Measurements from ENCODE around the gene RIMS4. TPM values are rescaled to one million over a fixed set of nuclear protein-coding genes. Genes with fewer than 3 reads are reported as not detected.

The RIMS4 gene
- total and polyA plus RNA-seq, 10 of the 15 experiments (the other 5 are each of a cell fraction or from before 2014, with no cell fraction given): under 0.01 to 0.07 (median 0.05) TPM; not detected in 5

DNA sequence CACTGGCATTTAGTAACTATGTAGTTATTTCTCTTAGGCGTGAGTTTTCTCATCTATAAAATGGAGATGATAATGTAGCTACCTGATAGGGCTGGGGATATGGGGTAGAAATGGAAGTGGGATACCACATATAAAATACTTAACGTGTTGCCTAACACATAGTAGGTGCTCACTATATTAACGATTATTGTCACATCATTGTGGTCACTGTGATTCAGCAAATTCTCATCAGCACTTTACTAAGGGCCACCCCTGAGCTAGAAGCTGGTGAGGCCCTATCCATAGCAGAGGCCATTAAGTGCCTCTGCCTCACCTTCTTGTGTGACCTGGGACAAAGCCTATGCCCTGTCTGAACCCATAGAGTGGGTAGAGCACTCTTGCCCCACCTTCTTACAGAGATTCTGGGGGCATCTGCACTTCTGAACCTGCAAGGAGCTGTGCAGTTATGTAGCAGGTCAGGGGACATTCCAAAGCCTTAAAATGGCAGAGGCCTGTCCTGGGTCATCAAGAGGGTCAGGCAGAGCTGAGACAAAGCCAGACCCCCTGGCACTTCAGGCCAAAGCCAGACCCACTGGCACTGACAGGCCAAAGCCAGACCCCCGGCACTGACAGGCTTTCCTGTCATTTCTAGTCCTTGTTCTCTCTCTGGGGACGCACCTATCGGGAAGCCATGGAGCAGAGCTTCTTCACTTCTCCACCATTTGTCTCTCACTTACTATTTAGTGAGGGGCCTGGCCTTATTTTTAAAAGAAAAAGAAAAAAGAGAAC is 7.0 kb upstream of the RIMS4 start:
- CTCF ChIA-PET: no interaction called here
- TF ChIP-seq KAT2A (conservative IDR thresholded peaks at IDR 0.05; ENCODE audit: control insufficient read depth, low read depth, low read length) (no peak), SRF (IDR thresholded peaks at IDR 0.05; ENCODE audit: low read depth in 2 of 2, low read length in 2 of 2) (no peak), YY1 (IDR thresholded peaks at IDR 0.05; ENCODE audit: low read depth, low read length) (no peak), LARP7 (IDR thresholded peaks at IDR 0.05) (no peak), TCF3 (IDR thresholded peaks at IDR 0.05; ENCODE audit: borderline replicate concordance, insufficient read depth, low read depth, low read length) (no peak), MEF2B (IDR thresholded peaks at IDR 0.05; ENCODE audit: partially characterized antibody, poor library complexity, severe bottlenecking) (no peak), ZNF24 (IDR thresholded peaks at IDR 0.05) (no peak), HCFC1 (IDR thresholded peaks at IDR 0.05; ENCODE audit: low read length) (no peak), ZNF622 (IDR thresholded peaks at IDR 0.05) (no peak), NR2C2 (IDR thresholded peaks at IDR 0.05; ENCODE audit: borderline replicate concordance, control insufficient read depth, insufficient read length, low read depth) (no peak)
- TF ChIP-seq, protein P1, sequence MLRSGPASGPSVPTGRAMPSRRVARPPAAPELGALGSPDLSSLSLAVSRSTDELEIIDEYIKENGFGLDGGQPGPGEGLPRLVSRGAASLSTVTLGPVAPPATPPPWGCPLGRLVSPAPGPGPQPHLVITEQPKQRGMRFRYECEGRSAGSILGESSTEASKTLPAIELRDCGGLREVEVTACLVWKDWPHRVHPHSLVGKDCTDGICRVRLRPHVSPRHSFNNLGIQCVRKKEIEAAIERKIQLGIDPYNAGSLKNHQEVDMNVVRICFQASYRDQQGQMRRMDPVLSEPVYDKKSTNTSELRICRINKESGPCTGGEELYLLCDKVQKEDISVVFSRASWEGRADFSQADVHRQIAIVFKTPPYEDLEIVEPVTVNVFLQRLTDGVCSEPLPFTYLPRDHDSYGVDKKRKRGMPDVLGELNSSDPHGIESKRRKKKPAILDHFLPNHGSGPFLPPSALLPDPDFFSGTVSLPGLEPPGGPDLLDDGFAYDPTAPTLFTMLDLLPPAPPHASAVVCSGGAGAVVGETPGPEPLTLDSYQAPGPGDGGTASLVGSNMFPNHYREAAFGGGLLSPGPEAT (IDR thresholded peaks at IDR 0.05; ENCODE audit: low read depth): no peak
- WGBS (ENCODE audit: insufficient coverage, insufficient replicate concordance, low lambda C conversion rate, missing lambda C conversion rate): 33% methylated on average over 6 of the region's 6 CpGs
- H3K79me2 ChIP-seq (ENCODE audit: control insufficient read depth, insufficient read depth, low read length): no peaks in the 10 kb centered on the region
- SMC1A ChIA-PET (ENCODE audit: uncharacterized antibody, unreplicated experiment): no interaction called here
- no peak overlapping the region for H2AFZ ChIP-seq (ENCODE audit: control insufficient read depth, low read depth, low read length)
- ATAC-seq: no peak
- no peaks in the 10 kb centered on the region for H3K9me3 ChIP-seq (replicated peaks; ENCODE audit: control insufficient read depth, insufficient read depth, low read length)
- intact Hi-C loops (cut with micrococcal nuclease; ENCODE audit: unreplicated experiment) (no loop called here), in situ Hi-C loops (cut with MboI) (no loop called here)
- no peaks in the 10 kb centered on the region for H4K20me1 ChIP-seq (ENCODE audit: control insufficient read depth, insufficient read depth)
- no peak for FAIRE-seq
- H3K27ac ChIP-seq (ENCODE audit: control insufficient read depth, insufficient read depth): no peak overlapping the region
- H3K4me1 ChIP-seq (ENCODE audit: control insufficient read depth, insufficient read depth, low read length): no peaks in the 10 kb centered on the region
- no TSS peak for BruUV-seq (replicated peaks)
- H3K4me3 ChIP-seq: no peak overlapping the region
- peaks cover under 1 to 3% of the 10 kb centered on the region in 2 experiments; a peak in 3 of 4 replicates for H3K27me3 ChIP-seq (replicated peaks in 1 of 2; ENCODE audit: control insufficient read depth in 2 of 2, insufficient read depth in 2 of 2, low read length in 1 of 2)
- POLR2A ChIA-PET: no interaction called here
- H3K4me2 ChIP-seq (ENCODE audit: control insufficient read depth, insufficient read depth): no peak overlapping the region
- no peaks in the 10 kb centered on the region for H3K36me3 ChIP-seq (ENCODE audit: control insufficient read depth in 2 of 2, insufficient read depth in 2 of 2, low read length in 1 of 2)
- H3K9ac ChIP-seq (ENCODE audit: control insufficient read depth, insufficient read depth, low read length): no peak overlapping the region
- RAD21 ChIA-PET (ENCODE audit: unreplicated experiment): interaction anchor here (1.4 kb wide), 1 partner anchor 49 kb away, joined by 3 read pairs; no protein-coding TSS in a partner anchor
- DNase-seq (ENCODE audit: low read depth, low spot score): no peak
